ENCODE data around the gene DDO. TPM values are rescaled to one million over a fixed set of nuclear protein-coding genes. Genes with fewer than 3 reads are reported as not detected.
"Not testable (repeated sequence)": the region's sequence is repeated elsewhere in the genome, so short reads cannot be mapped to it uniquely, and the experiment has no call there.

The DDO gene, protein sequence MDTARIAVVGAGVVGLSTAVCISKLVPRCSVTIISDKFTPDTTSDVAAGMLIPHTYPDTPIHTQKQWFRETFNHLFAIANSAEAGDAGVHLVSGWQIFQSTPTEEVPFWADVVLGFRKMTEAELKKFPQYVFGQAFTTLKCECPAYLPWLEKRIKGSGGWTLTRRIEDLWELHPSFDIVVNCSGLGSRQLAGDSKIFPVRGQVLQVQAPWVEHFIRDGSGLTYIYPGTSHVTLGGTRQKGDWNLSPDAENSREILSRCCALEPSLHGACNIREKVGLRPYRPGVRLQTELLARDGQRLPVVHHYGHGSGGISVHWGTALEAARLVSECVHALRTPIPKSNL
- total RNA-seq (10 to 100 TPM in 3 of 4 donors, 1 to 10 TPM in 1; 9.2 to 19.7 (median 18.5) TPM), polyA plus RNA-seq (10.7 TPM)
- long read RNA-seq, donor 1, transcript DDO-201 (4 exons, 1,953 nt): minor isoform, 15 of 37 reads
- long read RNA-seq, donor 1, transcript DDO-202 (5 exons, 2,130 nt): major isoform, 17 of 37 reads
- long read RNA-seq, donor 1, partial matches to known transcripts: 0 of 37 reads
- long read RNA-seq, donor 1, other reads (novel, unspliced or antisense): 5 of 37 reads
- long read RNA-seq, donor 2, transcript DDO-202 (5 exons, 2,130 nt): major isoform, 7 of 12 reads
- long read RNA-seq, donor 2, partial matches to known transcripts: 0 of 12 reads
- long read RNA-seq, donor 2, other reads (novel, unspliced or antisense): 2 of 12 reads
- long read RNA-seq, donor 3, transcript DDO-202 (5 exons, 2,130 nt): minor isoform, 29 of 69 reads
- long read RNA-seq, donor 3, transcript DDO-201 (4 exons, 1,953 nt): major isoform, 31 of 69 reads
- long read RNA-seq, donor 3, partial matches to known transcripts: 1 of 69 reads
- long read RNA-seq, donor 3, other reads (novel, unspliced or antisense): 8 of 69 reads
- long read RNA-seq, donor 4, transcript DDO-202 (5 exons, 2,130 nt): major isoform, 10 of 14 reads
- long read RNA-seq, donor 4, partial matches to known transcripts: 0 of 14 reads
- long read RNA-seq, donor 4, other reads (novel, unspliced or antisense): 0 of 14 reads

DNA sequence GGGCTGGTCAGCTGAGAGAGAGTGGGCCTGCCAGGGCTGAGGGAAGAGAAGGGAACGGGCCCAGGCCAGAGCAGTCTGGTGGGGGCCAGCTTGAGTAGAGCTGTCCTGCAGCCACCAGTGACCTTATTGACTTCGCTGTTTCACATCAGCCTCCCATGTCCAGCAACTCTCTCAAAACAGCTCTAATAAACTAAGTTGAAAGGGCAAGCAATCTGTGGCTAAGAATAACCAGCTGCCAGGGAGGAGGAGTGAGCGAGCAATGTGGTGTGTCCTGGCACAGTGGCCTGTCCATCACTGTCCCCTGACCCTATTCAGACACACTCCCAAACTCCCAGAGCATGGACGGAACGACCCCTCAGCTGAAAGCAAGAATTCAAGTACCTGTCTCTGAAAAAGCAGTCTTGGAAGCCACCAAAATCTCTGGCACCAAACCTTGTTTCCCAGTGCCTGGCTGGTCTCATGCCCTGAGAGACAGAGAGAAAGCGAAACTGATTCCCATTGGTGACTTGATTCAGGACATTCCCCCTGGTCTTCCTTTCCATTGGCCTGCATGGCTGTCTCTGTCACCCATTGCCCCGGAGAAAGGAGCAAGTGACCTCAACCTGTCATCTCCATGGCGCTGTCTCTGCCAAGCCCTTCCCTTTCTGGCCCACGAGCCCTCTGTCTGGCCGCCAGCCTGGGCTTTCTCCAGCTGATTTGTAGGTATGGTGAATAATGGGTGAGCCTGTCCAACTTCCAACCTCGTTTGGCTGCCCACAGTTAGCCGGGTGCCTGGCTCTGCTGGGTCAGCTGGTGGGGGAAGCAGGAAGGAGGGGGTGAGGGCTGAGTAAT, at the start of gene DDO:
Gene DDO (minus strand): TSS at position 490 of the 831 bp plus-strand sequence. CDS start 2,113 bp downstream, outside the sequence.
- peak within 1 kb of the TSS; percentile 18 for H3K4me3 ChIP-seq (ENCODE audit: low read length)
- H3K27me3 ChIP-seq (ENCODE audit: control insufficient read depth, insufficient read depth): no peaks in the 10 kb centered on the region
- intact Hi-C loops (cut with DNase I): no loop called here
- peaks cover 7% of the 10 kb centered on the region for H3K4me1 ChIP-seq (ENCODE audit: control insufficient read depth, insufficient read depth, low read length)
- DNase-seq (peak; percentile 79 to 91 (median 89)), ATAC-seq (peak; percentile 95)
- peak within 1 kb of the TSS; percentile 85 for H3K27ac ChIP-seq (ENCODE audit: low read length)
- H3K9me3 ChIP-seq (ENCODE audit: control insufficient read depth, low read length): no peaks in the 10 kb centered on the region
- WGBS: 37% methylated on average over 12 of the region's 12 CpGs

DNA sequence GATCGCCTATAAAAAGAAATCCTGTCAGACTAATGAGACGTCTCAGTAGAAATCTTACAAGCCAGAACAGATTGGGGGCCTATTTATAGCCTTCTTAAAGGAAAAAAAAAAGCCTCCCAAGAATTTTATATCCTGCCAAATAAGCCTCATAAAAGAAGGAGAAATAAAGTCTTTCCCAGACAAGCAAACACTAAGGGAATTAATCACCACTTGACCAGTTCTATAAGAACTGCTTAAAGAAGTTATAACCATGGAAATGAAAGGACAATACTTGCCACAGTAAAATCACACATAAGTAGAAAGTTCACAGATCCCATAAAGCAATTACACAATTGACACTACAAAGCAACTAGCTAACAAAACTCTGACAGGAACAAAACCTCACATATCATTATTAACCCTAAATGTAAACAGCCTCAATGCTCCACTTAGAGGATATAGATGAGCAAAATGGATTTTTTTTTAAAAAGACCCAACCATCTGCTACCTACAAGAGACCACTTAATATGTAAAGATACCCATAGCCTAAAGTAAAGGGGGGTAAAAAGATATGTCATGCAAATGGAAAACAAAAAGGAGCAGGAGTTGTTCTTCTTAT, 47.6 kb upstream of the DDO start:
- Histone ChIP-seq H3K27me3 (ENCODE audit: control insufficient read depth, insufficient read depth) (no peaks in the 10 kb centered on the region), H3K4me1 (ENCODE audit: control insufficient read depth, insufficient read depth, low read length) (no peaks in the 10 kb centered on the region), H3K27ac (ENCODE audit: low read length) (no peak overlapping the region), H3K9me3 (ENCODE audit: control insufficient read depth, low read length) (no peaks in the 10 kb centered on the region), H3K4me3 (ENCODE audit: low read length) (no peak overlapping the region)
- DNase-seq (no peak), ATAC-seq (no peak)
- 70% methylated on average over 2 of the region's 2 CpGs for WGBS
- intact Hi-C loops (cut with DNase I): no loop called here

DNA sequence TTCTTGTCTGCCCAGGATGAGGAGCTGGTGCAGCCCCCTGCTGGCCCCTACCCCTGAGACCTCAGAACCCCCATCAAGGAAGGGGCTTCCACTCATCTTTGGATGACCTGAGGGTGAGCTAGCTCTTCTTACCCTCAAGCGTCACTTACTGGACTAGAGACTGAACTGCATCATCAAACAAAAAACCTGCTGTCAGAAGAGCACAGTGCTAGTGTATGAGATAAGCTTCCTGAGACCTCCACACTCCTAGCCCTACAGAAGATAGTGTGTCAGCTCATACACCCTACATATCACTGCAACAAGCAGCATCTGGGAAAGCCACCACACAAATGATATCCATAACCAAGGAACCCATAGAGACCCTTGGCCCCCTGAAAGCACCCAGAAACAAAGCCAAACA, 46.0 kb upstream of the DDO start:
- DNase-seq (no peak), ATAC-seq (peak in 1 of 2 donors; percentile 16)
- no peaks in the 10 kb centered on the region for H3K27me3 ChIP-seq (ENCODE audit: control insufficient read depth, insufficient read depth)
- no peaks in the 10 kb centered on the region for H3K4me1 ChIP-seq (ENCODE audit: control insufficient read depth, insufficient read depth, low read length)
- H3K4me3 ChIP-seq (ENCODE audit: low read length): no peak overlapping the region
- no peak overlapping the region for H3K27ac ChIP-seq (ENCODE audit: low read length)
- H3K9me3 ChIP-seq (ENCODE audit: control insufficient read depth, low read length): no peaks in the 10 kb centered on the region
- WGBS: 86% methylated on average over 1 of the region's 1 CpG
- intact Hi-C loops (cut with DNase I): no loop called here

DNA sequence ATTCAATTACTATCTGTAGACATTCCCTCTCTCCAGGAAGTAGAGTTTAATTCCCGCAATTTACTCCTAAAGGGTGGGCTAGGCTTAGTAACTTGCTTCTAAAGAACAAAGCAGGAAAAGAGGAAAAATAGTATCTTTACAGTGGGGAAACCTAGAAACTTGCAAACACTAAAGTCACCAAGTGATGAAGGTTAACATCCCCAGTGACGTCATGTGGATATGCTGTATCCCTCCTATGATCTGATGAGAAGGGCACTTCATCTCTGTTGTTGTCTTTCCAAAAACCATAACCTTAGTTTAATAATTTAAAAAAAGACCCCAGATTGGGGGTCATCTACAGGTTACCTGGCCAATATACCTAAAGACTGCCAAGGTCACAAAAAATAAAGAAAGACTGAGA, 43.8 kb upstream of the DDO start:
- intact Hi-C loops (cut with DNase I): no loop called here
- Histone ChIP-seq H3K27me3 (ENCODE audit: control insufficient read depth, insufficient read depth) (no peaks in the 10 kb centered on the region), H3K27ac (ENCODE audit: low read length) (no peak overlapping the region), H3K4me3 (ENCODE audit: low read length) (no peak overlapping the region), H3K9me3 (ENCODE audit: control insufficient read depth, low read length) (no peaks in the 10 kb centered on the region), H3K4me1 (ENCODE audit: control insufficient read depth, insufficient read depth, low read length) (no peaks in the 10 kb centered on the region)
- WGBS: 88% methylated on average over 2 of the region's 2 CpGs
- DNase-seq (no peak), ATAC-seq (no peak)

DNA sequence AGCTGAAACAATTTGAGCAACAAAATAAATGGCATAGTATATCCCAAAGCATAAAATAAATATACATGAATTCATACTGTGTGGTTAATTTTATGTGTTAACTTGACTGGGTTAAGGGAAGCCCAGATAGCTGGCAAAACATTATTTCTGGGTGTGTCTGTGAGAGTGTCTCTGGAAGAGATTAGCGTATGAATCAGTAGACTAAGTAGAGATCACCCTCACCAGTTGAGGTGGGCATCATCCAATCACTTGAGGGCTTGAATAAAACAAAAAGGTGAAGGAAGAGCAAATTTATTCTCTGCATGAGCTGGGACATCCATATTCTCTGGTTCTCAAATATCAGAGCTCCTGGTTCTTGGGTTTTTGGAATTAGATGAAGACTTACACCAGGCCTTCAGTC, 43.1 kb upstream of the DDO start:
- ATAC-seq: no peak
- Histone ChIP-seq H3K27me3 (ENCODE audit: control insufficient read depth, insufficient read depth) (no peaks in the 10 kb centered on the region), H3K4me1 (ENCODE audit: control insufficient read depth, insufficient read depth, low read length) (no peaks in the 10 kb centered on the region), H3K4me3 (ENCODE audit: low read length) (no peak overlapping the region), H3K9me3 (ENCODE audit: control insufficient read depth, low read length) (no peaks in the 10 kb centered on the region), H3K27ac (ENCODE audit: low read length) (no peak overlapping the region)
- intact Hi-C loops (cut with DNase I): no loop called here
- 96% methylated on average over 1 of the region's 1 CpG for WGBS
- DNase-seq: no peak

DNA sequence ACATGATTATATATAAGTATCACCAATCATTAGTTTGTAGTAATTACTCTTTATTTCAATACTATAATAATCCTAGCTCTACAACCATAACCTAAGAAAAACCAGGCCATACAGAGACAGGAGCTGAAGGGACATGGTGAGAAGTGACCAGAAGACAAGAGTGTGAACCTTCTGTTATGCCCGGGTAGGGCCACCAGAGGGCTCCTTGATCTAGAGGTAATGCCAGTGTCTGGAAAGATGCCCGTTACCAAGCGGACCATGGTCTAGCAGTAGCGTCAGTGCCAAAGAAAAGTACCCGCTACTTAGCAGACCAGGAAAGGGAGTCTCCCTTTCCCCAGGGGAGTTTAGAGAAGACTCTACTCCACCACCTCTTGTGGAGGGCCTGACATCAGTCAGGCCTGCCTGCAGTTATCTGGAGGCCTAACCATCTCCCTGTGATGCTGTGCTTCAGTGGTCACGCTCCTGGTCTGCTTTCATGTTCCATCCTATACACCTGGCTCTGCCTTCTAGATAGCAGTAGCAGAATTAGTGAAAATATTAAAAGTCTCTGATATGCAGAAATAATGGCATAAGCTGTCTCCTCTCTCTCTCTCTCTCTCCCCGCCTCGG, 42.3 kb upstream of the DDO start:
- intact Hi-C loops (cut with DNase I); H3K4me3 ChIP-seq (ENCODE audit: low read length); H3K27me3 ChIP-seq (ENCODE audit: control insufficient read depth, insufficient read depth); H3K4me1 ChIP-seq (ENCODE audit: control insufficient read depth, insufficient read depth, low read length); H3K27ac ChIP-seq (ENCODE audit: low read length); H3K9me3 ChIP-seq (ENCODE audit: control insufficient read depth, low read length); ATAC-seq: not testable (repeated sequence)
- WGBS: 80% methylated on average over 8 of the region's 8 CpGs
- peak in 1 of 3 donors; percentile 20 for DNase-seq

DNA sequence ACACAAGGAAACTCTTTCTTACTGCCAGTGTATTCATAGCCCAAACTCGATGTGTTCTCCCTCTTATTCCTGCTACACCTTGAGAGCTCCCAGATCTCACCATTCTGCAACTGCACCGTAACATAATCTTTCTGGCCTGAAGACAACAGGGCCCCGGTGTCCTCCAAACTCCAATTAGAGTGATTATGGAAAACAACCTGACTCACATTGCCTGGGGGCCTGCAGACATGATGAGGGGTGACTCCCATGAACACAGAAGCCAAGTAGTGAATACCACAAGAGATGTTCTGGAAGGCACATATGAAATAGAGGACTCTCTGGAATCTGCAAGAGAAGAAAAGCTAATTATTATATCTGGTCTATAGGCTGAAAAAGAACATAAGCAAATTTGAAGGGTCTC, 41.3 kb upstream of the DDO start:
- no peak overlapping the region for H3K4me3 ChIP-seq (ENCODE audit: low read length)
- ATAC-seq (no peak), DNase-seq (no peak)
- no peaks in the 10 kb centered on the region for H3K9me3 ChIP-seq (ENCODE audit: control insufficient read depth, low read length)
- H3K27me3 ChIP-seq (ENCODE audit: control insufficient read depth, insufficient read depth): no peaks in the 10 kb centered on the region
- WGBS: 86% methylated on average over 3 of the region's 3 CpGs
- H3K4me1 ChIP-seq (ENCODE audit: control insufficient read depth, insufficient read depth, low read length): no peaks in the 10 kb centered on the region
- H3K27ac ChIP-seq (ENCODE audit: low read length): no peak overlapping the region
- intact Hi-C loops (cut with DNase I): no loop called here

DNA sequence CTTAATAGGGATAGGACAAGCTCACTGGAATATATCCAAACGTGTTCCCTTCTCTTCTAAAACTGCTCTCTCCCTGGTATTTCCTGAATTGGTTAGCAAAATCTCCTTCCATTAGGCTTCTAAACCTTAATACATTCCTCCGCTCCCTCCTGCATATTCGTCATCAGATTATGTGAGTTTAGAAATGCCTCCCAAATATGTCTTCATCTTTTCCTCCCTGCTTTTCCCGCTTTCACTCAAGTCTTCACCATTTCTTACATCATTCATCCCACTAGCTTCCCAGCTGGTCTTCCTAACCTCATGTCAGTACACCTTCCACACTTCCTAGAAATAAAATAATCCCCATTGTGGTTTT, 34.1 kb upstream of the DDO start:
- no peaks in the 10 kb centered on the region for H3K4me1 ChIP-seq (ENCODE audit: control insufficient read depth, insufficient read depth, low read length)
- H3K27me3 ChIP-seq (ENCODE audit: control insufficient read depth, insufficient read depth): no peaks in the 10 kb centered on the region
- no peak for DNase-seq
- WGBS: 65% methylated on average over 4 of the region's 4 CpGs
- H3K9me3 ChIP-seq (ENCODE audit: control insufficient read depth, low read length): no peaks in the 10 kb centered on the region
- no peak overlapping the region for H3K27ac ChIP-seq (ENCODE audit: low read length)
- ATAC-seq: no peak
- intact Hi-C loops (cut with DNase I): no loop called here
- no peak overlapping the region for H3K4me3 ChIP-seq (ENCODE audit: low read length)

DNA sequence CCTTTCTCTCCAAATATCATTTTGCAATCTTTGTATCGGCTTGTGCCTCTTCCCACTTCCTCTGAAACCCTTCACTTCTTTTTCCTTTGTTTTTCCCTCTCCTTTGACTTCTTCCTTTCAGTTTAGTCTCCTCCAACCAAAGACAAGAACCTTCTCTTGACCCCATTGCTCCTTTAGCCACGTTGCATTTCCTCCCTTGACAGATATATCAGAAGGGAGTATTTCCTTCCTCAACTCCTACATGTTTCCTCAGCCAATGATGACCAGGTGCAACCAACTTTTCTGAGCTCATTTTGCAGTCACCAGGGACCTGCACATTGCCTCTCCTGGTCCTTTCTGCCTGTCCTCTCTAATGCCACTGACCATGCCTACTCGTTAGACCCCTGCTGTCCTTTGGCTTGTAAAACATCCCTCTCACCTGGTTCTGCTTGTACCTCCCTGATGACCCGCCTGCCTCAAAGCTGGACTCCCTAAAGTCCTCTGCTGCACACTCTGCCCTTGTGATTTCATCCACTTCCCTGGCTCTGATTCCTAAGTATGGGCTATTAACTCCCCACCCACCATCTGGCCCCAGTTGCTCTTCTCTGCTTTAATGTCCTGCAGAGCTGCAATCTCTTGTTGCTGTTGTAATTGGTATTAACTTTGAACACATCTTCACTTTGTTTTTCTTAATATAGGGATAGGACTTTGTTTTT, 33.6 kb upstream of the DDO start:
- WGBS: 50% methylated on average over 4 of the region's 4 CpGs
- H3K4me3 ChIP-seq (ENCODE audit: low read length): no peak overlapping the region
- no peaks in the 10 kb centered on the region for H3K9me3 ChIP-seq (ENCODE audit: control insufficient read depth, low read length)
- H3K4me1 ChIP-seq (ENCODE audit: control insufficient read depth, insufficient read depth, low read length): no peaks in the 10 kb centered on the region
- H3K27me3 ChIP-seq (ENCODE audit: control insufficient read depth, insufficient read depth): no peaks in the 10 kb centered on the region
- intact Hi-C loops (cut with DNase I): no loop called here
- ATAC-seq (no peak), DNase-seq (no peak)
- H3K27ac ChIP-seq (ENCODE audit: low read length): no peak overlapping the region
